Putamen (tissue), 1 donor: ENCODE data around the gene CLCN7.
A peak's percentile ranks its signal among the peaks of the same experiment; 100 is the strongest.

Experiments used
- DNase-seq: peaks from one replicate; pipeline ENCODE4 v3.0.0-alpha.2; 2016; ENCODE audit warnings: low spot score

The CLCN7 gene

DNA sequence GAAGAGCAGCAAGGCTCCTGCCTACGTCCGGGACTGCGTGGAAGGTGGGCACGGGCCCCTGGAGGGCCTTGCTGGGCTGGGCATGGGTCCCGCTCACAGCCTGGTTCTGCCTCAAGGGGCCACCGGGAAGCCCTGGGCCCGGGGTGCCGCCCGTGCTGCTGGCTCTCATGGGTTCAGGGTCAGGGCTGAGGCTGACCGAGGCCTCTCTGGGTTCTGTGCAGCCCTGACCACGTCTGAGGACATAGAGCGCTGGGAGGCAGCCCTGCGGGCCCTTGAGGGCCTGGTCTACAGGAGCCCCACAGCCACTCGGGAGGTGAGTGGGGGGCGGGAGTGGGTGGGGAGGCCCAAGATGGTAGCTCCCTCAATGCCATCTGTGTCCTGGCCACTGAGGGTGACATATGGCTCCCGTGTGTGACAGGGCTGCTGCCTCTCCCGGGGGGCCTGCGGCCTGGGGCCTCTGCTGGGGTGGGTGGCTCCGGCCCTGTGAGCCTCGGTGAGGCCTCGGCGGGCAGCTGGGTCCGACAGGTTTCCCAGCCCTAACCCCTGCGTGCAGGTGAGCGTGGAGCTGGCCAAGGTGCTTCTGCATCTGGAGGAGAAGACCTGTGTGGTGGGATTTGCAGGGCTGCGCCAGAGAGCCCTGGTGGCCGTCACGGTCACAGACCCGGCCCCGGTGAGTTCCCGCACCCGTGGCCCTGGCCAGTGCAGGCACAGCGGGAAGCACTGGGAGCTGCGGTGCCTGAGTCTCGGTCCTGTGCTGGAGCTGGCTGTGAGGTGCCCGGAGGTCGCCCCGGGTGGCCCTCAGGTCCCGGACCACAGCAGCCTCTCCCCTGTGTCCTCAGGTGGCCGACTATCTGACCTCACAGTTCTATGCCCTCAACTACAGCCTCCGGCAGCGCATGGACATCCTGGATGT lies 27.5 kb upstream of the CLCN7 start:
- no peak for DNase-seq

DNA sequence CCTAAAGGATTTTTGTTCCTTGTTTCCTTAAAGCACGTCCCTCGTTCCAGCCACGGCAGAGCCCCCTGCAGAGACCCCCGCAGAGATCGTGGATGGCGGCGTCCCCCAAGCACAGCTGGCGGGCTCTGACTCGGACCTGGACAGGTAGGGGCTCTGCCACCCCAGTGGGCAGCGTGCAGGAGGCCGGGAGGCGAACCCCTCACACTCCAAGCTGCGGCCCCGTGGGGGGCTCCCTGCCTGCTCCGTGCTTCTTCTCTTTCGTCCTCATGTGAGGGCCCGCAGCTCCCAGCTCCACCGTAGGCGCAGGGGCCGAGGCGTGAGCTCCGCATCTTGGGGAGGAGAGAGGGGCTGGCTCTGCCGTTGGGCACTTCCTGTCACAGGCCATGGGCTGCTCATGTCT lies 26.8 kb upstream of the CLCN7 start:
- no peak for DNase-seq

DNA sequence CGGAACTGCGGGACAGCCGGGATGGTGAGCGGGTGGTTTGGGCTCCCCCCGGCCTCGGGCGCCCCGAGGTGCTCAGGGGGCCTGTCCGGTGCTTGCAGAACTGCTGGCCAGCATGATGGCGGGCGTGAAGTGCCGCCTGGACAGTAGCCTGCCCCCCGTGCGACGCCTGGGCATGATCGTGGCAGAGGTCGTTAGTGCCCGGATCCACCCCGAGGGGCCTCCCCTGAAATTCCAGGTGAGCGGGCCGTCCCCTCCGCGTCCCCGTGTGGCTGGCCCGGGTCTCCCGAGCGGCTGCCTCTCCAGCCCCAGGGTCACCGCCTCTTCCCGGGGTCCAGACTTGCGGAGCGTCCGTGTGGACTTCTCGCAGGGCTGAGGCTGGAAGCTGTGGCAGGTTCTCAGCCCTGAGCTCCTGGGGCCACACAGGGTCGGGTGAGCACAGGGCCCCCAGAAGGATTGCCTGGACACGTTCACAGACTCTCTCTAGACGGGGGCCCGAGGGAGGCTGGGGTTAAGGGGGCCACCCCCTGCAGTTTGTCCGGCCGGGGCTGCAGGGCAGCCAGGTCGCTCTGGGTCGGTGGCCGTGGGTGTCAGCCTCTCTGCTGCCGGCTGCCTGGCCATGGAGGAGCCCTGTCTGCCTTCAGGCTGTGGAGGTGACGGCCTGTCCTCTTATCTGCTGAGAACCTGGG lies 25.8 kb upstream of the CLCN7 start:
- no peak for DNase-seq

DNA sequence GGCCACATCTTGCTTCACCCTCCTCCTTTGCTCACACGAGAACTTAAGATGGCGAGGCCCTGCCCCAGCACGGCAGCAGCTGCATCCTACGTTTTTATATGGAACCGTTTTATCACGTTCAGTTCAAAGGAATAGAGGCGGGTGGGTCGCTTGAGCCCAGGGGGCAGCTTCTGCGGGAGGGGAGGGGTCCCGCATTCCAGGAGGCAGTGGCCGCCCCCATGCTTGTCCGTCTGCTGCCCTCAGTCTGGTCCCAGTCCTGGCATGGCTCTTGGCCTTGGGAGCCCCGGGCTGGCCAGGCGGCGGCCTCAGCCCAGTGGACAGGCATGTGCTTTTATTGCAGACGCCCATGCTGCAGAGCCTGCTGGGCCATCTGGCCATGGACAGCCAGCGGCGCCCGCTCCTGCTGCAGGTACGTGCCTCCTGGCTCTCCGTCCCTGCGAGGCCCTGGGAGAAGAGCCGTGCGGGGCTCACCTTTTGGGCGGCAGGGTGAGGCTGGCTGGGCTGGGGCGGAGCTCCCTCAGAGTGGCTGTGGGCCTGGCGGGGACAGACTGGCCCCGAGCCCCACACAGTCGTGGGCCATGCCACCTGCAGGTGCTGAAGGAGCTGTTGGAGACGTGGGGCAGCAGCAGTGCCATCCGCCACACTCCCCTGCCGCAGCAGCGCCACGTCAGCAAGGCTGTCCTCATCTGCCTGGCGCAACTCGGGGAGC lies 25.1 kb upstream of the CLCN7 start:
- no peak for DNase-seq

DNA sequence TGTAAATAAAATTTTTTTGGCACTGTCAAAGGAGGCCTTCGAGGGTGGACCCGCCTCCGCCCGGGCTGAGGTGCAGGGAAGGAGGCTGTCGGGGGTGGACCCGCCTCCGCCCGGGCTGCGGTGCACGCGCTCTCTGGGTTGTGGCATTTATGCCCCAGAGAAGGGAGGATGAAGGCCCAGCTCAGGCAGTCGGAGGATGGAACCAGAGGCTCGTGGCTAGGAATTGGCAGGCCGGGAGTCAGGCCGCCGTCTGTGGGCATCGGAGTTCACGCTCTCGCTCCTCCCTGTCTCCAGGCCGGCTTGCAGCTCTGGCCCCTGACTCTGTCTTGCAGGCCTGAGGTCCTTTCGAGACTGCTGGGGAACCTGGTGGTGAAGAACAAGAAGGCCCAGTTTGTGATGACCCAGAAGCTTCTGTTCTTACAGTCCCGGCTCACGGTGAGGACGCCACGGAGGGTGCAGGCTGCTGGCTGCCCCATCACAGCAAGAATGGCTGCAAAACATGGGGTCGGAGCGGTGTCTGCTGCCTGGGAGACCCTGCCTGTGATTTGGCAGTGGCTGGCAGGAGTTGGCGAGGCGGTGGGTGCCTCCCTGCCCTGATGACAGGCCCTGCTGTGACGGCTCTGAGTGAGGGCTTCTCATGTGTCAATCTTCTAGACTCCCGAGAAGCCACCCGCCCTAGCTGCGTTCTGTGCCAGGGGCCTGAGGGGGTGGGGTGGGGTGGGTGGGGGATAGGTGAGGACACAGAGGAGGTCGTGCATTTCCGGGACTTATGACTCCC lies 24.3 kb upstream of the CLCN7 start:
- DNase-seq = no peak

DNA sequence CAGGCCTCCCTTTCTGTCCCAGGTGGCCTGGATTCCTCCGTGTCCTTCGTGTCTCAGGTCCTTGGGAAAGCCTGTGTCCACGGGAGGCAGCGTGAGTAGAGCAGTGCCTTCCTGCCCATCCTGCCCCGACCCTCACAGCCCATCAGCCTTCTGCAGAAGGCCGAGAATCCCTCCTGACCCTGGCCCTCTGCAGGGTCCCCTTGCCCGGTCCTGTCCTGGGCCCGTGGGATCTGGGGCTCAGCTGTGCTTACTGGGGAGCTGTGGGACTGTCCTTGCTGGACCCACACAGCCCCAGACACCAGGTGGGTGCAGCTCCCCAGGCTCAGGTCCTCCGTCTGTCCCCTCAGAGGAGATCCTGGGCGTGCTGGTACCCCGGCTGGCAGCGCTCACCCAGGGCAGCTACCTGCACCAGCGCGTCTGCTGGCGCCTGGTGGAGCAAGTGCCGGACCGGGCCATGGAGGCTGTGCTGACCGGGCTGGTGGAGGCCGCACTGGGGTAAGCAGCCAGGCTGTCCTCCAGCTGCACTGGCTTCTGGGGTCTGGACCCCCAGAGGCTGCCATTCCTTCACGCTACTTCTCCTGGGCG lies 22.3 kb upstream of the CLCN7 start:
- no peak for DNase-seq

DNA sequence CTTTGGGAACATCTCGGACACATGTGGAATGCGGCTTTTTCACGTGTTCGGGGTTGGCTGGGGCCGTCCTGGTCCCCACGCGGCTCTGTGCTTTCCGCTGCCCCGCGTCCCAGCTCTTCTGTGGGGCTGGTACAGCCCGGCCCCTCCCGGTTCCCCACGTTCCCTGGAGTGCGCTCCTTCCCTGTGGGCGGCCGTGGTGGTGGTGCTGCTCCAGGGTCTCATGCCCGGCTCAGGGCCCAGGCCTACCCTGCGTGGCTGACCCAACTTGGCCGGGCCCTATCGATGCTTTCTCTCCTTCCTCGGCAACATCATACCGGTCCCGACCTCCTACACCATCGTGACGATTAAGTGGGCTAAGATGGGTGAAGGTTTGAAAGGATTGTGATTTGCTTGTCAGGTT lies 21.6 kb upstream of the CLCN7 start:
- DNase-seq = no peak

DNA sequence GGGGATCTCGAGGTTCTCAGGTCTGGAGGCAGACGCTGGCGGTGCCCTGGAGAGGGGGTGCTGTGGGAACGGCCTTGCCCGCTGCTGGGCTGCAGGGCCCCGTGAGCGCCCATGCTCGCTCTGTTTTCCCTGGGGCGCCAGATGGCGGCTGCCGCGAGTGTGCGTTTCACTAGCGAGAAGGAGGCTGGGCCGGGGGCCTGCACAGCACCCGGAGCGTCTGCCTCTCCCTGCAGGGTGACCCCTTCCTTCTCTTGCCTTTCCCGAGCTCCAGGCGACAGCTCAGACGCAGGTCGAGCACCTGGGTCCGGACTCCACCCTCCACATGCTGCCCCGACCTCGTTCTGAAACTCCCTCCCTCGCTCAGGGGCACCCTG lies 21.0 kb upstream of the CLCN7 start:
- DNase-seq = no peak

DNA sequence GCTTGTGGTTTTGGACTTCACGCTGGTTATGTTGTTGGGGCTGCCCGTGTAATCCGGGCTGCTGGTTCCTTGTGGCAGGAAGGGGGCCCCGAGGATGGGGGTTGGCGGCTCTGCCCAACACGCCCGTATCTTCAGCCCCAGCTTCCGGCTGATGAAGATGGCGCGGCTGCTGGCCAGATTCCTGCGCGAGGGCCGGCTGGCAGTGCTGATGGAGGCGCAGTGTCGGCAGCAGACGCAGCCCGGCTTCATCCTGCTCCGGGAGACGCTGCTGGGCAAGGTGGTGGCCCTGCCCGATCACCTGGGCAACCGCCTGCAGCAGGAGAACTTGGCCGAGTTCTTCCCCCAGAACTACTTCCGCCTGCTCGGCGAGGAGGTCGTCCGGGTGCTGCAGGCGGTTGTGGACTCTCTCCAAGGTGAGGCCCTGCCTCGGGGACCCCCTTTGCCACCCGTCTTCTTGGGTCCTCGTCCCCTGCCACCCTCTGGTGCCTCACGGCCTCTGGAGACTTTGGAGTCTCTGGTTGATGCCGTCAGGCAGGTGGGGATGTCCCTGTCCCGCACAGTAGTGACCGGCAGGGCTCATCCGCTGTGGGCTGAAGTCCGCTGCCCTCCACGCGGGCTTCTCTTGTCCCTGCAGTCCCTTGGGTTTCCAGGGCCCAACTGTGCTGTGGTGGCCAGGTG lies 20.5 kb upstream of the CLCN7 start:
- DNase-seq = no peak

DNA sequence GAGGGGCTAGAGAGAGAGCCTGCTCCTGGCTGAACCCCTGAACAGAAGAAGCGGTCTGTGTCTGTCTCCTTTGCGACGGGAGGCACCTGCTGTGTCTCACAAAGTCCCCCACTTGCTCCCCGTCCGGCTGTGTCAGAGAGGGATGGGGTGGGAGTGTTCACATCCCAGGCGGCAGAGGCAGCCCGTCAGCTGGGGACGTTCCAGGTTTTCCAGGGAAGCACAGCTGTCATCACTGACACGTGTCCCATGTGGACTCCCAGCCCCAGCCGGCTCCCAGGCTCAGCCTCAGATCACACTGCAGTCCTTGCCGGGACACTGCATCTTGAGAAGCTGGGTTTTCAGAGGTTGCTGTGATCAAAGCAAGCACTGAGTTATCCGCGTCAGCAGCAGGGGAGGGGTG lies 19.9 kb upstream of the CLCN7 start:
- no peak for DNase-seq

DNA sequence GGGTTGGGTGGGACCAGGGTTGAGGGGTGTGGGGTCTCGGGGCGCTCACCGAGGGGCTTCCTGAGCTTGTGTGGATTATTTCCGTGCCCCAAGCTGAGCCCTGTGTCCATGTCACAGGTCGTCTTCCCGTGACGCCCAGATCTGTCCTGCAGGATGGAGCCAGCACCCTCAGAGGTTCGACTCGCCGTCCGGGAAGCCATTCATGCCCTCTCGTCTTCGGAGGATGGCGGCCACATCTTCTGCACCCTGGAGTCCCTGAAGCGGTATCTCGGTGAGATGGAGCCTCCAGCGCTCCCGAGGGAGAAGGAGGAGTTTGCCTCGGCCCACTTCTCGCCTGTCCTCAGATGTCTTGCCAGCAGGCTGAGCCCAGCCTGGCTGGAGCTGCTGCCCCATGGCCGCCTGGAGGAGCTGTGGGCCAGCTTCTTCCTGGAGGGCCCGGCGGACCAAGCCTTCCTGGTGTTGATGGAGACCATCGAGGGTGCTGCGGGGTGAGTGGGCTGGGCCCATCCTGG lies 19.4 kb upstream of the CLCN7 start:
- DNase-seq = no peak

DNA sequence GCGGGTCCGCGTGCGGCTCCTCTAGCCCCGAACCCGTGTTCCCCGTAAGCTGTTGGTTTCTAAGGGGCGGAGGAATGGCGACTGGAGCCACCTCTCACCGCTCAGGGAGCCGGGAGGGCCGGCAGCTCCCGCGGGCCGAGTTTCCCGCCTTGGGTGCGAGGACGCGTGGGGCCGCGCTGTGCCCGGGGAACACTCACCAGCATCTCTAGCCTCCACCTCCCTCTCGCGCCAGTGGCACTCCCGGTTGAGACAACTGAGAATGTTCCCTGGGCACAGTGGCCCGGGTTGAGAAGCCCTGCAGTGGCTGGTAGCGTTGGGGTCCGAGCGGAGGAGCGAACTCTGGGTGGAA lies 18.9 kb upstream of the CLCN7 start:
- DNase-seq = no peak

DNA sequence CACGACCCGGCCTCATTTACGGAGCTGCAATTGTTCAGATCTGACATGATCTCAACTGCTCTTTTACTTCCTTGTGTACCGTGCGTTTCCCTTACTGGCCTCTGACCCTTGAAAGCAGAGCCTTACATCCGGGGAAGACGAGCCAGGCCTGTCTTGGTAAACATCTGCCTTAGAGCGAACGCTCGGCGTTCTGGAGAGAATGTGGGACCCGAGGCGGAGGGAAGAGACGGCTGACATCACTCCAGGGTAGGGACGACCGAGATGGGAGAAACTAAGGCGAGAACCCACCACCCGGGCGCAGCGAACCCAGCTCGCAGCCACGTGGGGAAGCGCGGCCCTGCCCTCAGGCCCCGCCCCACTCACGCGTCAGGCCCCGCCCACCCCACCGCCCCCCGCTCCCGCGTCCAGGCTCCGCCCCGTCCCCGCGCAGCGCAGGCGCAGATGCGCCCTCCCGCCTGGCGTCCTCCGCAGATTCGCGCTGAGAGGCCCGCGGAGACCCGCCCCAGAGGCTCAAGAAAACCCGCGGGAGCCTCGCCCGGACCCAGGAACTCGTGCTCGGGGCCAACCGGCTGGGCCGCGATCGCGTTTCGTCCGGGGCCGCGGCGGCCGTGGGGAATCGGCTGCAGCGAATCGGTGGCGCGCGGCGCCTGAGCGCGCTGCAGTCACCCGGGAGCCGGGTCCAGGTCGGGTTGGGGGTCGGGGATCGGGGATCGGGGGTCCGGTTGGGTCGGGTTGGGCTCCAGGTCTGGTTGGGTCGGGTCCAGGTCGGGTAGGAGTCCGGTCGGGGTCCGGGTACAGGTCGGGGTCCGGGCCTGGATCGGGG lies 18.3 kb upstream of the CLCN7 start, which contains the start of gene TELO2:
TSS of gene TELO2 (plus strand) at position 438 of the 823 bp plus-strand sequence. CDS start 922 bp downstream, outside the sequence.
- peak; percentile 77 for DNase-seq

DNA sequence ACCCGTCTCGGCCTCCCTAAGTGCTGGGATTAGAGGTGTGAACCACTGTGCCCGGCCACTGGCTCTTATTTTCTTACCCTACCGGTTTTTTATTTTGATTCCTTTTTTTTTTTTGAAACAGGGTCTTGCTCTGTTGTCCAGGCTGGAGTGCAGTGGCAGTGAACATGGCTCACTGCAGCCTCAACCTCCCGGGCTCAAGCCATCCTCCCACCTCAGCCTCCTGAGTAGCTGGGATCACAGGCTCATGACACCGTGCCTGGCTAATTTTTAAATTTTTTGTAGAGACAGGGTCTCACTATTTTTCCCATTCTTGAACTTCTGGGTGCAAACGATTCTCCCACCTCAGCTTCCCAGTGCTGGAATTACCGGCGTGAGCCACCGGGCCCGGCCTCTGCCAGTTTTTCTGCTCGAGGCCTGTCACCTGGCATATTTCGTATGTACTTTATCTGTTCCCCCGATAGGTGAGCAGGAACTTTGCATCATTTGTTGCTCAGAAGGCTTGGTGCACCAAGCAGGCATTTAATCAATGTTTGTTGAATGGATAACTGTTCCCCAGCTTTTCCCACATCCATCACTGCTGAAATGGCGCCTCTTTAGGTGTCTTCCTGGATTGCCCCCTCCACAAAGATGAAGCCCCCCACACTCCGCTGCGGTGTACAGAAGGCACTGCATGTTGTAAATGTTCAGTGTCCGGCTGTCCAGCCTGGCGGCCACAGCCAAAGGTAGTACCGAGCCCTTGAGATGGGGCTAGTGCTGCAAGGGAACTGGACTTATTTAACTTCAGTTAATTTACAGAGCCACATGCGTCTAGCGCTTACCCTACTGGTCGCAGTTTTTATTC lies 17.5 kb upstream of the CLCN7 start:
- DNase-seq = no peak

DNA sequence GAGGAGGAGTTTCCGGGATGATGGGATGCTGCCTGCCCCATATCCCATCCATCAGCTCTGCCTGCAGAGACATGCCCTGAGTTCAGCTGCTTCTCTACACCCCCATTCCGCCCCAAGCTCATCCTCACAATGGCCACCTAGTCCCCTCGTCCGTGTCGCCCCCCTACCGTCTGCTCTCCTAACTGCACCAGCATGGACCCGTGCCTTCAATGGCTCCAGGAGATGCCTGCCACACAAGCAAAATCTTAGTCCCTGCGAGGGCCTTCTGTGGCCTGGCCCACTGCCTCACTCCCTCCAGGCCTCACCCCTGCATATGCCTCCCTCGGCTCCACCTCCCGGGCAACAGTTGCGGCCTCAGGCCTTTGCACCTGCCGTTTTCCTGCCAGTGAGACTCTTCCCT lies 16.5 kb upstream of the CLCN7 start:
- no peak for DNase-seq

DNA sequence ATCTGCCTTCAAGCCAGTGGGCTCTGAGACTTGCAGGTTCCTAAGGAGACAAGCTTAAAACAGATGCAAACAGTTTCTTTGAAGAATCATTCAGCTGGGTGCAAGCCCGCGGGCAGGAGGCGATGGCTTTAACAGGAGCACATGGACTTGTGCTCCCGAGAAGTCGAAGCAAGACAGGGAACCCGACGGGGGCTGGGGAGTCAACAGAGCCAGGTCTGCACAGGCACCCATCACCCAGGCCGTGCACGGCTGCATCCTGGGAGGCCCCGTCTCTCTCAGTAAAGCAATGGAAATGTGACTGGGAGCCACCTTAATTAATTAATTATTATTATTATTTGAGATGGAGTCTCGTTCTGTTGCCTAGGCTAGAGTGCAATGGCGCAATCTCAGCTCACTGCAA lies 14.2 kb upstream of the CLCN7 start:
- DNase-seq = no peak

DNA sequence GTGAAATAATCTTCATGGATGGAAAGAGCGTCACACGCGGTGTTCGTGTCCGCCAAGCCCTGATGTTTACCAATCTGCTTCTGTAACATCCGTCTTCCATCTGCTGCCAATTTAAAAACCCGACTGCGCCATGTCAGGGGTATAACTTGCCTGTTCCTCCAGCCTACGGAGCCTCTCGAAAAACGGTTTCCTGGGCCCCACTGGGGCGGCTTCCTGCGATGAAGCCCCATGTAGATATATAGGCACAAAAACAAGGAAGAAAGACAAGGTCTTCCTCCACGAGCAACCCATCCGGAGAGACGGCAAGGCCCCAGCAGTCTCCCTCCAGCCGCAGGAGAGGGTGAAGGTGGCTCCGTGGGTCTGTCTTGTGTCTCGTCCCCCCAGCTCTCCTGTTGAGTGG lies 13.8 kb upstream of the CLCN7 start, which contains the start of gene PTX4:
TSS of gene PTX4 (minus strand) at position 326 of the 400 bp plus-strand sequence. CDS start at position 291, 35 bp downstream.
- DNase-seq = no peak

DNA sequence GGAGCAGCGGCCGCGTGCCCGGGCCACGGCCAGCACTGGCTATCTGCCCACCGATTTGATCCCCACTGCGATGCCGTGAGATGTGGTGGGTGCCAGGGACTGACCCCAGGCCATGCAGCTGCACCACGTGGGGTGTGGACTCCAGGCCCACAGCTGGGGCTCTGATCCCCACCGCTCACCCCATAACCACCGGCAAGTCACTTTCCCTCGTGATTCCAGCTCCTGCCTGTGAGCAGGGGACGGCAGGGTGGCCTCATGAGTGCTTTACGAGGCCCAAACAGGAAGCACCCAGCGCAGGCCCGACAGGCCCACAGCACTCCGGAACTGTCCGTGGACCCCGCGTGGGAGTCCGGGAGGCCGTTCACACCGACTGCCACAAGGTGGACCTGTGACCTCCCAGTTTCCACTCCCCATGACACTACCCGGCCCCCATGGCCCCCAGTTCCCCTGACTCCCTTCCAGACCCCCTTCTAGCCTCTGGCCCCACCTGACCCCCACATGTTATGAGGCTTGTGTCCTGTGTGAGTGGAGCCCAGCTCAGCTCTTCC lies 13.3 kb upstream of the CLCN7 start:
- no peak for DNase-seq
